Ishikawa (cell line): ENCODE measurements around the gene C17orf50.

Experiments
- CEBPB ChIP-seq: IDR thresholded peaks from 2 replicates; pipeline ENCODE4 v1.6.1; 2012
- CREB1 ChIP-seq: IDR thresholded peaks from 2 replicates; pipeline ENCODE4 v1.6.1; 2012; ENCODE audit warnings: low read depth
- EGR1 ChIP-seq: IDR thresholded peaks from 2 replicates; pipeline ENCODE4 v1.6.1; 2012
- EP300 ChIP-seq: IDR thresholded peaks from 2 replicates; pipeline ENCODE4 v1.6.1; 2012; ENCODE audit warnings: borderline replicate concordance
- FOXM1 ChIP-seq: IDR thresholded peaks from 2 replicates; pipeline ENCODE4 v1.6.1; 2012; ENCODE audit warnings: low read depth, borderline replicate concordance
- MAX ChIP-seq: IDR thresholded peaks from 2 replicates; pipeline ENCODE4 v1.6.1; 2012
- RAD21 ChIP-seq: IDR thresholded peaks from 2 replicates; pipeline ENCODE4 v1.6.1; 2012; ENCODE audit warnings: low read depth
- TAF1 ChIP-seq: IDR thresholded peaks from 2 replicates; pipeline ENCODE4 v1.6.1; 2012; ENCODE audit warnings: low read depth, mild to moderate bottlenecking
- TCF12 ChIP-seq: IDR thresholded peaks from 2 replicates; pipeline ENCODE4 v1.6.1; 2012; ENCODE audit warnings: low read depth
- TEAD4 ChIP-seq: IDR thresholded peaks from 2 replicates; pipeline ENCODE4 v1.6.1; 2012
- USF1 ChIP-seq: IDR thresholded peaks from 2 replicates; pipeline ENCODE4 v1.6.1; 2012
- YY1 ChIP-seq: IDR thresholded peaks from 2 replicates; pipeline ENCODE4 v1.6.1; 2012; ENCODE audit warnings: low read depth
- ZBTB7A ChIP-seq: IDR thresholded peaks from 2 replicates; pipeline ENCODE4 v1.6.1; 2012; ENCODE audit warnings: low read depth
- TF ChIP-seq, protein P1 (sequence below): IDR thresholded peaks from 2 replicates; pipeline ENCODE4 v1.6.1; 2012; ENCODE audit warnings: low read depth, mild to moderate bottlenecking

Gene C17orf50

DNA sequence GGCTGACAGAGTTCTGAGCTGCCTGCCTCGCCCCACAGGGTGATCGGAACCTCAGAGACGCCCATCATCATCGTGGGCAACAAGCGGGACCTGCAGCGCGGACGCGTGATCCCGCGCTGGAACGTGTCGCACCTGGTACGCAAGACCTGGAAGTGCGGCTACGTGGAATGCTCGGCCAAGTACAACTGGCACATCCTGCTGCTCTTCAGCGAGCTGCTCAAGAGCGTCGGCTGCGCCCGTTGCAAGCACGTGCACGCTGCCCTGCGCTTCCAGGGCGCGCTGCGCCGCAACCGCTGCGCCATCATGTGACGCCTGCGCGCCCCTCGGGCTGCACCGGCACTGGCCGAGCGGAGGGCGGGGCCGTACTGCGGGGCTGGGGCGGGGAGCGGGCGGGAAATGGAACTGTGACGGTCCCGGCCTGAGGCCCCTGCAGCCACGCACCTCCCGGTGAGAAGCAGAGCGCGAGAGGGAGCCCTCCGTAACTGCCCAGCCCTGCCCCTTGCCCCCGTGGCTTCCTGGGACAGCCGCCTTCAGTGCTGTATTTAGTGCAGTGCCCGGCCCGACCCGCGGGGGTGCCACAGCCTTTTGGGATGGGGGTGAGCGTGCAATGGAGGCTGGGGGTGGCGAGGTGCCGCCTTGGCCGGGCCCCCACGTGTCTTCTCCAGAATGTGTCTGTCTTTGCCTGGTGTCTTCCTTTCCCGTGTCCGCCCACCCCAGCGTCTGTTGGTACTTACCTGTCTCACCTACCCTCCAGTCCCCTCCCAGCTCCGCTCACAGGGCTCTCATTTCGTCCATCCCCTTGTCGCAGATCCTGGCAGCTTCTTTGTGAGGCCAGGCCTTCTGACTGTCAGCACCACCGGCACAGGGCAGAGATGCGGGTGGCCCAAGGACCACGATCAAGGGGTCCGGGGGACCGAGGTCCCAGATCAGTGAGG lies 19.4 kb upstream of the C17orf50 start:
- TF ChIP-seq EP300 (no peak), FOXM1 (no peak), EGR1 (no peak), CEBPB (no peak), ZBTB7A (no peak), MAX (no peak), CREB1 (no peak), TCF12 (no peak), YY1 (no peak), RAD21 (no peak), TAF1 (no peak), USF1 (no peak)
- TF ChIP-seq, protein P1, sequence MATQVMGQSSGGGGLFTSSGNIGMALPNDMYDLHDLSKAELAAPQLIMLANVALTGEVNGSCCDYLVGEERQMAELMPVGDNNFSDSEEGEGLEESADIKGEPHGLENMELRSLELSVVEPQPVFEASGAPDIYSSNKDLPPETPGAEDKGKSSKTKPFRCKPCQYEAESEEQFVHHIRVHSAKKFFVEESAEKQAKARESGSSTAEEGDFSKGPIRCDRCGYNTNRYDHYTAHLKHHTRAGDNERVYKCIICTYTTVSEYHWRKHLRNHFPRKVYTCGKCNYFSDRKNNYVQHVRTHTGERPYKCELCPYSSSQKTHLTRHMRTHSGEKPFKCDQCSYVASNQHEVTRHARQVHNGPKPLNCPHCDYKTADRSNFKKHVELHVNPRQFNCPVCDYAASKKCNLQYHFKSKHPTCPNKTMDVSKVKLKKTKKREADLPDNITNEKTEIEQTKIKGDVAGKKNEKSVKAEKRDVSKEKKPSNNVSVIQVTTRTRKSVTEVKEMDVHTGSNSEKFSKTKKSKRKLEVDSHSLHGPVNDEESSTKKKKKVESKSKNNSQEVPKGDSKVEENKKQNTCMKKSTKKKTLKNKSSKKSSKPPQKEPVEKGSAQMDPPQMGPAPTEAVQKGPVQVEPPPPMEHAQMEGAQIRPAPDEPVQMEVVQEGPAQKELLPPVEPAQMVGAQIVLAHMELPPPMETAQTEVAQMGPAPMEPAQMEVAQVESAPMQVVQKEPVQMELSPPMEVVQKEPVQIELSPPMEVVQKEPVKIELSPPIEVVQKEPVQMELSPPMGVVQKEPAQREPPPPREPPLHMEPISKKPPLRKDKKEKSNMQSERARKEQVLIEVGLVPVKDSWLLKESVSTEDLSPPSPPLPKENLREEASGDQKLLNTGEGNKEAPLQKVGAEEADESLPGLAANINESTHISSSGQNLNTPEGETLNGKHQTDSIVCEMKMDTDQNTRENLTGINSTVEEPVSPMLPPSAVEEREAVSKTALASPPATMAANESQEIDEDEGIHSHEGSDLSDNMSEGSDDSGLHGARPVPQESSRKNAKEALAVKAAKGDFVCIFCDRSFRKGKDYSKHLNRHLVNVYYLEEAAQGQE, result no peak

GRCh38 chr17:35742496-35742895 lies 18.2 kb upstream of the C17orf50 start:
- TF ChIP-seq RAD21, result no peak
- TF ChIP-seq TCF12, result no peak
- no peak for TF ChIP-seq EGR1
- TF ChIP-seq, protein P1, result no peak
- TF ChIP-seq TEAD4, result no peak
- TF ChIP-seq CREB1, result no peak
- TF ChIP-seq EP300, result no peak
- no peak for TF ChIP-seq YY1
- TF ChIP-seq FOXM1, result no peak
- no peak for TF ChIP-seq USF1
- no peak for TF ChIP-seq TAF1
- TF ChIP-seq MAX, result no peak
- TF ChIP-seq ZBTB7A, result no peak

DNA sequence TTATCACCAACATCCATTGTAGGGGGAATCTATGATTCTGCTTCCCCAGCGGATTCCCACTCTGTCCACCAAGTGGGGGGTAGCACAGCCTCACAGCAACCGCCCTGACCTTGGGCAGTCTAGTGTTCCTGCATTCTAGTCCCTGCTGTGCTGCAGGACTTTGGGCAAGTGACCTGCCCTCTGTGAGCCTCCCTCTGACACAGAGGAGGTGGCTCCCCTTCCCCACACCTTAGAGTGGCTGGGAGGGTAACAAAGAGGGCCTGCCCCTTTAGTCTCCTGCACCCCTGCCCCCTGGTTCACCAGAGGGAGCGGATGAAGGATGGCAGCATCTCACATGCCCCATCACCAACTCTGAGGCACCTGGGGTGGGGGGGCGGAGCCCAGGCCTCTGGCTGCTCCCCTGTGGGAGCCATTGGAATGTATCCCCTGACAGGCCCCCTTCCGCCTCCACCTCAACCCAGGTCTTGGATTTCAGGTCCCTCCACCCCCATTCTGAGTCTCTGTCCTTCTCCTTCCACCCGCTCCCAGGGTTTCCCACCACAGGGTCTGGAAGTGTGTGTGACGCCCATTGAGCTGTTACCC lies 17.7 kb upstream of the C17orf50 start:
- no peak for TF ChIP-seq TAF1
- TF ChIP-seq YY1, result no peak
- no peak for TF ChIP-seq CEBPB
- TF ChIP-seq RAD21, result no peak
- no peak for TF ChIP-seq TCF12
- TF ChIP-seq CREB1, result no peak
- no peak for TF ChIP-seq FOXM1

DNA sequence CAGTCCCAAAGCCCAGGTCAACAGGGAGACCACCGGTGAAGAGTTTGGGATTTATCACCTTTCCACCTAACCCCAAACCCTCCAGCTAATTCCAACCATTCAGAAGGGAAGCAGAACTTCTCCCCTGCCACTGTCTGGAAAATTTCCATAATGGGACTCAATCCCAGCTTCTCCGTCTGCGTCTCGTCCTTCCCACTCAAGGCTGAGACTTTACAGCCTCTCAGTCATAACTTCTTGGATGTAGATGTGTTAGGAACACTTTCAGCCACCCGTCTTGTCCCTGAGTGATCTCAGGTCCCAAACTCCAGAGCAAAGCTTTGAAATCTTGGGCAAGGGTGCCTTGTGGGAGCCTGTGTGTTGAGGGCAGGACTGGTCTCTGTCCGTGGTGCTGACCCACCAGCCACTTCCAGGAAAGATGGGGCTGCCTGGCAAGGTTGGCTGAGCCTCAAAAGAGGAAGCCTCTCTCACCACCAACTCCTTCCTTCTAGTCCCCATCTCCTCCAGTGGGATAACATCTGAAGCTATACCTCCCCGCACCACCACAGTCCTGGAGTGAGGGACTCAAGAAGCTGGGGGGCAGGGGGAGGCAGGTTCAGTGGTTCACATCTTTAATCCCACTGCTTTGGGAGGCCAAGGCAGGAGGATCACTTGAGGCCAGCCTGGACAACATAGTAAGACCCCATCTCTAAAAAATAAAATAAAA lies 16.9 kb upstream of the C17orf50 start:
- TF ChIP-seq, protein P1, result peak; percentile 97
- TF ChIP-seq ZBTB7A, result no peak
